ENCODE measurements around the gene OR4K17. TPM values are rescaled to one million over a fixed set of nuclear protein-coding genes. Genes with fewer than 3 reads are reported as not detected.

The OR4K17 gene
- total RNA-seq, 1 experiment from 2014 or later: not detected

Other genes starting within 250 kb of the OR4K17 start
- gene OR4K2, start 235.6 kb upstream of the OR4K17 start, total RNA-seq (2021): not detected in 2 replicates
- gene OR4K5, start 190.1 kb upstream of the OR4K17 start, total RNA-seq (2021): not detected in 2 replicates
- not detected in 2 replicates for gene OR4K1, start 179.8 kb upstream of the OR4K17 start, total RNA-seq (2021)
- gene OR4K15, start 135.1 kb upstream of the OR4K17 start, total RNA-seq (2021): not detected in 2 replicates
- not detected in 2 replicates for gene OR4Q2, start 108.6 kb upstream of the OR4K17 start, total RNA-seq (2021)
- not detected in 2 replicates for gene OR4K14, start 91.4 kb upstream of the OR4K17 start, total RNA-seq (2021)
- not detected in 2 replicates for gene OR4K13, start 74.7 kb upstream of the OR4K17 start, total RNA-seq (2021)
- not detected in 2 replicates for gene OR4L1, start 50.7 kb upstream of the OR4K17 start, total RNA-seq (2021)
- gene OR4N5, start 28.1 kb downstream of the OR4K17 start, total RNA-seq (2021): not detected in 2 replicates
- gene OR11G2, start 80.2 kb downstream of the OR4K17 start, total RNA-seq (2021): not detected in 2 replicates
- not detected in 2 replicates for gene OR11H6, start 113.0 kb downstream of the OR4K17 start, total RNA-seq (2021)
- gene OR11H7, start 118.2 kb downstream of the OR4K17 start, total RNA-seq (2021): not detected in 2 replicates
- gene OR11H4, start 128.5 kb downstream of the OR4K17 start, total RNA-seq (2021): not detected in 2 replicates
- 20.6 and 22.6 TPM in 2 replicates for gene TTC5, start 195.2 kb downstream of the OR4K17 start, total RNA-seq (2021)
- 165 and 168 TPM in 2 replicates for gene CCNB1IP1, start 222.5 kb downstream of the OR4K17 start, total RNA-seq (2021)
- gene PARP2, start 232.9 kb downstream of the OR4K17 start, total RNA-seq (2021): 25.2 and 25.4 TPM in 2 replicates